SU-DHL-6 (cell line): ENCODE measurements around the gene MDM1.

Source experiments
- CTCF ChIP-seq: fragments of 200-600 bp; sonication (generic); IDR thresholded peaks from one replicate; pipeline ENCODE4 v1.5.1; 2017; ENCODE audit warnings: antibody characterized with exemption, mild to moderate bottlenecking, low read length, moderate library complexity; ENCODE audit not compliant: insufficient read depth, poor library complexity, severe bottlenecking
- EZH2phosphoT487 ChIP-seq: fragments of 200-600 bp; sonication (generic), shearing (Covaris generic); conservative IDR thresholded peaks from 2 replicates; pipeline ENCODE4 v1.6.1; 2018; ENCODE audit warnings: mild to moderate bottlenecking, antibody characterized with exemption, low read length, moderate library complexity, mixed read lengths

DNA sequence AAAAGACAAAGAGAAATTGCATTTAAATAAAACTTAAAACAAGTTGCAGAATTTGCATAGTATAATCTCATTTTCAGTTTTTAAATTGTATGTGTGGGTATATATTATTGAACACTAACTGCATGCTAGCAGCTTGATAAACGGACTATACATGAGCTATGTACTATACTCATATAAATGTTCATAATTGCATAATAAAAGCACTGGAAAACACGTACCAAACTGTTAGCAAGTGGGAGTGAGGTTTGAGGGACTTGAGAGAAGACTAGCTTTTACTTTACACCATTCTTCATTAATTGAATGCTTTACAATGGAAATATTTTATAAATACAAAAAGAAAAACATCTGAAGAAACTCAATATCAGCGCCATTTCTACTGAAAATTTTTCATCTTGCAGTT is 32.2 kb upstream of the MDM1 start:
- TF ChIP-seq CTCF (no peak), EZH2phosphoT487 (no peak)
